Measurements from ENCODE around the gene PLEKHF1.
"Not testable (repeated sequence)": the region's sequence is repeated elsewhere in the genome, so short reads cannot be mapped to it uniquely, and the experiment has no call there.

Gene PLEKHF1

GRCh38 chr19:29622166-29623070 lies 42.8 kb upstream of the PLEKHF1 start:
- no peak overlapping the region for H3K27ac ChIP-seq
- no peak for TF ChIP-seq CTCF (conservative IDR thresholded peaks at IDR 0.05)
- no peak for TF ChIP-seq ZFX (IDR thresholded peaks at IDR 0.05)

GRCh38 chr19:29623726-29624488 lies 41.4 kb upstream of the PLEKHF1 start:
- no peak overlapping the region for H3K27ac ChIP-seq
- TF ChIP-seq CTCF (conservative IDR thresholded peaks at IDR 0.05) (no peak), ZFX (IDR thresholded peaks at IDR 0.05) (no peak)

- no peak for TF ChIP-seq CTCF (conservative IDR thresholded peaks at IDR 0.05)
- no peak for TF ChIP-seq ZFX (IDR thresholded peaks at IDR 0.05)
- H3K27ac ChIP-seq = no peak overlapping the region
Observed at GRCh38 chr19:29624489-29625185, 40.6 kb upstream of the PLEKHF1 start.

GRCh38 chr19:29625186-29625651 lies 40.0 kb upstream of the PLEKHF1 start:
- no peak for TF ChIP-seq CTCF (conservative IDR thresholded peaks at IDR 0.05)
- no peak for TF ChIP-seq ZFX (IDR thresholded peaks at IDR 0.05)
- H3K27ac ChIP-seq = no peak overlapping the region

GRCh38 chr19:29626386-29626785 lies 38.9 kb upstream of the PLEKHF1 start:
- TF ChIP-seq ZFX (IDR thresholded peaks at IDR 0.05) = no peak
- no peak for TF ChIP-seq CTCF (conservative IDR thresholded peaks at IDR 0.05)
- H3K27ac ChIP-seq = no peak overlapping the region

- not testable (repeated sequence) for H3K27ac ChIP-seq
Observed at GRCh38 chr19:29626832-29627231, 38.4 kb upstream of the PLEKHF1 start.

- no peak overlapping the region for H3K27ac ChIP-seq
- TF ChIP-seq CTCF (conservative IDR thresholded peaks at IDR 0.05) (no peak), ZFX (IDR thresholded peaks at IDR 0.05) (no peak)
Observed at GRCh38 chr19:29628661-29629385, 36.4 kb upstream of the PLEKHF1 start.
